NCI-H1048 (cell line): ENCODE results near the gene CARMIL1.

Experiments
- DNase-seq: peaks from one replicate; lab custom pipeline; 2025; lab: John Stamatoyannopoulos, UW

Gene CARMIL1

DNA sequence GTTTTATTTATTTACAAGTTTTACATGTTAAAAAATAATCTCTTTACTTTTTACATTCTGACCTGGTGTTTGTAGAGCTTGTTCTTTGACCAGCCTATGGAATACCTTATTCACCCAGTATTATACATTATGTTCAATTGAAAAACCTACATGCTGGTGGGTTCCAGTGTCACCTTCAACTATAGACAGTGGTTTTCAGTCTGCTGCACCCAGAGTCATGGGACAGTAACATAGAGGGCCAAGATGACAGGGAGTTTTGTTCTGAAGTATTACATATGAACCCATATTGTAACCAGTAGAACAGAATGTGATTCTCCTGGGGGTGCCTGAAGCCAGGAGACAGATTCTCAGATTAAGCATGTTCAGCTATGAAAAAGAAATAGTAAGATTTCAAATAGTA lies 233.4 kb downstream of the CARMIL1 start:
- DNase-seq, result no peak

DNA sequence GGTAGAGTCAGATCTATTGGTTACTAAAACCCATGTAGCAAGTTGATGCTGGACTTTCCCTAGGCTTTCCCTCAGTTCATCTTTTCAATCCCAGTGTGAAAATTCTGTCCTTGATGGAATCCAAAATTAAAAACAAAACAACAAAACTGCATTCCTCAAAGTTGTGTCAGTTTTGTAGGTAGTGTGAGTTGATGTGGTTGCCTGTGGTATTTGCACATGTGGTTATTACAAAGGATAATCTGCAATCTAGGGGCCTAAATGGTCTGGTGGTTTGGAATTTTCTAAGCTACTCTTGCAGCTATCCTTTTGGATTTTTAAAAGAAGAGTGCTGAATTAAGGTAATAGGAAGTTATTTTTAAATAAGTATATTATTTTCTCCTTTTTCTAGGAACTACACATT lies 240.7 kb downstream of the CARMIL1 start:
- no peak for DNase-seq

DNA sequence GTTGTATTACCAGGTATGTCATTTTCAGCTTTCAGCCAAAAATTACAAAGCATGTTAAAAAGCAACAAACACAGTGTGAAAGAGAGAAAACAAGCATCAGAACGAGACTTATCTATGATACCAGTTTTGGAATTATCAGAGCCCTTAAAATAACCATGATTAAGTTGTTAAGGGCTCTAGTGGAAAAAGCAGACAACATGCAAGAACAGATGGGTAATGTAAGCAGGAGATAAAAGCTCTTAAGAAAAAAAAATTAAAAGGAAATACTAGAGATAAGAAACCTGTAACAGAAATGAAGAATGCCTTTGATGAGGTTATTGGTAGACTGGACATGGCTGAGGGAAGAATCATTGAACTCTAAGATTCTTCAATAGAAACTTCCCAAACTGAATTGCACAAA lies 245.4 kb downstream of the CARMIL1 start:
- no peak for DNase-seq

DNA sequence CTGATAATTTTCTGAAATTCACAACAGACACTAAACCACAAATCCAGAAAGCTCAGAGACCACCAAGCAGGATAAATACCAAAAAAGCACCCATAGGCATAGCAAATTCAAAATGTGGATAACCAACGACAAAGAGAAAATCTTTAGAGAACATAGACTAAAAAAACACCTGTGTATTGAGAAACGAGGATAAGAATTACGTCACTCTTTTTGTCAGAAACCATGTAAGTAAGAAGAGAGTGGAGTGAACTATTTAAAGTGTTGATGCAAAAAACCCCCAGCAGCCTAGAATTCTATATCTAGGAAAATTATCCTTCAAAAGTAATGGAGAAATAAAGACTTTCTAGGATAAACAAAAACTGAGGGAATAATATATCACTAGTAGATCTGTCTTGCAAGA lies 245.9 kb downstream of the CARMIL1 start:
- no peak for DNase-seq

DNA sequence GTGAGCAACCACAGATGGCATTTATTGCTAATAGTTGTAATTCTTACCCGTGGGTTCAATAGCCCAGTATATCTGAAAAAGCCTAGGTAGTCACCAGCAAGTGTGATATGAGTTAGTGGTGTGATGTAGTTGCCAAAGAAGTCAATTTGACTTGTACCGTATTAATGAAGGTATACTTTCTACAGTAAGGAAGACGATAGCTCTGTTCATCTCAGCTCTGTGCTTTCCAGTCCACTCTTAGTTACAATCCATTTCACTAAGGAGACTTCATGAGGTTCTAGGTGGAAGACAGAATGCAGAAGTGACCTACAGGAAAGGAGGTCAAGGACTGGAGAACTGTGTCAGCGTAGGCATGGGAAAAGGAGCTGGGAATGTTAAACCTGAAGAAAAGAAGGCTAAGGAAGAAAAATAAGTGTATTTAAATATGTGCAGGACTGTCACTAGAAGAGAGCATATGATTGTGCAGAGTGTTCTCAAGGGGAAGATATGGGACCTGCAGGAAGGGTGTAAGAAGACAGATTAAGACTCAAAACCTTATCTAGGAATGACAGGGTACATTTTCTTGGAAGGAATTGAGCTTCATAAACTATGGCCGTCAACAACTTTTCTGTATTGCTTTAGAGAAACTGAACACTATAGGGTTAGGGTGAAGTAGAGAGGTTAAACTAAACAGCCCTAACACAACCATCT lies 255.9 kb downstream of the CARMIL1 start:
- no peak for DNase-seq

DNA sequence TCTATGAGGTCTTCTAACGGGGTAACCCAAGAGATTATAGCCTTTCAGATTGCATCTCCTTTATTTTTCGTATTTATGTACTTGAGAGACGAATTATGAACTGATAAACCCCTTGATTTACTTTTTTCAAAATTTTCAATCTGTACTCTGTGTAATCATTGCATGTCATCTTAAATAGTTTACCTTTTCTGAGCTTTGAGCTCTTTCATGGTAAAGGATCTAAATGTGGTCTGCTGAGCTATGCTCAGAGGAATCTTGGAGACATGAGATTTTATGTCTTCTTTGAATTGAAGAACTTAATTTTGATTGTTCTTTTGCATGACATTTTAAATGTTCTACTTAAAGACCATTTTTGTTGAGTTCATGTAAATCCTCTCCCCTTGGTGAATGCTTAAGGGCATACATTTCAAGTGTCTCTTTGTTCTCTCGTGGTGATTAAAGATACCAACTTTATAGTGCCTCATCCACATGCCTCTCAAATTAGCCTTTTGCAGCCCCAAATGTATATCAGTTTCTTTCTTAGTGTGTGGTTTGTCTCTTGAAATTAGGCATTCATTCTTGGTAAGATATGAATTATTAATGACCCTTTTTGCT lies 256.6 kb downstream of the CARMIL1 start:
- no peak for DNase-seq

DNA sequence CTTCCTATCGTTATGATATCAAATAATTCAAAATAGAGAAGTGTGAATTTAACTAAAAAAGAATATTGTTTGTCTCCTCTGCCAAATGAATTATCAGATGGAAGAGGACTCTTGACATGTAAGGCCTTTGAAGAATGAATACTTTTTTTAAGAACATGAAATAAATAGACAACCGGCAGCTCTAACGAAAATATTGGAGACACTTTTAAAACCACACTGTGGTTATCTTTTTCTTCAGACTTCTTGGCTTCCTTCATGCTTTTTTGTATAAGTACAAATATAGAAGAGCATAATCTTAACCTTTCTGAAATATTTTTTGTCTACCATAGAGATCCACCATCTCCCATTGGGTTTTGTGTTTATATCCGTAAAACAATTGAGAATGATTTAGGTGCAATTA lies 257.6 kb downstream of the CARMIL1 start:
- no peak for DNase-seq

DNA sequence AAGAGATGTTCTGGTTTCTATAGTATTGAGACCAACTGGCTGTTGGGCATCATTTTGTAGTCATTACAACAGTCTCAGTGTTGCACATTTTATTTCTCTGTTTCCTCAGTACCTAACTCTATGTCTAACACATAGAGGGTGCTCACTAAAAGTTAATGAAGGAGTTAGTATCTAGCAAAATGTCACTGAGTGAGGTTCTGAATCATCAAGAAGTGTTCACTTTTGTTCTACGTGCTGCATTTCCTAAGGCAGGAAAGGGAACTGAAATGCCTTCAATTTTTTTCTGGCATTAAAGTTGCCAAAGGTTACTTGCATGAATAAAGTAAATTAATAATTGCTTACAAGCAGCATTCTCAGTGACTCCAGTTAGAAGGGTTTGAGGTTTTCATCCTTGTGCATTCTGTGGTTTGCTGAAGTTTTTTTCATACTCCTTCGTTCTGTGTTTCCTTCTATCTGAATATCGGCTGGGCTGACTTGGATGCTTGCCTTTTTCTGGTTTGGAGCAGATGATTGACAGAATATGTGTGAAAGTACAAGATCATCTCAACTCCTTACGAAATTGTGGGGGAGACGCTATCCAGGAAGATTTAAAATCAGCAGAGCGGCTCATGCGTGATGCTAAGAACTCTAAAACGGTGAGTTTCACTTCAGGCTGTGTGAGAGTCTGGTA lies 258.3 kb downstream of the CARMIL1 start:
- DNase-seq, result no peak

DNA sequence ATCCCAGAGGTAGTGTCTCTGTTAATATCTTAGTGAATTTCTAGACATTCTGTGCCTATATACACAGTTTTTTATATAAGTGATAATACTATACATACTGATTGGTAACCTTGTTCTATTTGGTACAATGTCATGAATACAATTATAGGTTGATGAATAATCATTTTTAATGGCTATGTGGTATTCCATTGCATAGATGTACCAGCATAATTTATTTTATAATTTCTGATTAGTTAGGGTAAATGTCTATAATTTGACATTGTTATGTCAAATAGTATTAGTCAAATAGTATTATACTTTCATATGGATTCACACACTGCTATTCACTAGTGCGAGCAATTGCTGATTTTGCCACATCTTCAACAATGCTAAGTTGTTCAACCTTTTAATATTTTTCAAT lies 262.1 kb downstream of the CARMIL1 start:
- no peak for DNase-seq

DNA sequence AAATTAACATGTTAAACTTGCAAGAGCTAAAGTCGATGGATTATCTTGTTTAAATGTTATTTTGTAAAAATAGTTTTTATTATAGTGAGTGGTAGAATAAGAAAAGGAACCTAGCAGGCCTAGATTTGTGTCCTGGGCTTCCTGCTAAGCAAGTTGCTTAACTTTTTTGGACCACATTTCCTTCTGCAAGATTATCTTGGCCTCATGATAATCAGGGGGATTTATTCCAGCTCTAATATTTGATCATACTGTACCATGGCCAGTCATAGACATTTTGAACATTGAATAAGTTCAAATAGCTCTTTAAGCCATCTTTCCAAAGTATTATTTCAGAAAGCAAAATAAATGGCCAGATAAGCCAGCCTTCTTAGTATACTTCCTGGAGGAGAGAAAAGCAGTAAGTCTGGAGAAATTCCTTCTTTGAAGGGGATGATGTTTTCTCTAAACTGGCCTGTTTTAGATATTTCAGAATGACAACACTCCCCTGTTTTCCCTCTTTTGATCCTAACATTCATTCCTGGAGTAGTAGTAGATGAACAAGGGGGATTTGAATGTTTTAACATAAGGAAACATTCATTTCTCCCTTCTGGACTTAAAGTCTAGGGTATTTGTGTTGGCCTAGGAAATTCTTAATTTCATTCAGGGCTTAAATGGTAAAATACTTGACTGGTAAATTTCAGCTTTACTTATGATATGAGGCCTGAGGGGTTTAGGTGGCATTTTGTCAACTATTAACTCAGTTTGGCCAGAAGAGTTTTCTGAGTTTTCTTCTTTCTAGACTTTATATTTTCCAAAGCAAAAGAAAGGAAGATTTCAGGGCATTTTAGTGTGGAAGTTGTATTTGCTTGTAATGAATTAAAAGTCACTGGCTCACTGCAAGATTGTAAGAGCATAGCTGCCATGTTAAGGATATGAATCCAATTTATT lies 264.1 kb downstream of the CARMIL1 start:
- DNase-seq, result no peak

DNA sequence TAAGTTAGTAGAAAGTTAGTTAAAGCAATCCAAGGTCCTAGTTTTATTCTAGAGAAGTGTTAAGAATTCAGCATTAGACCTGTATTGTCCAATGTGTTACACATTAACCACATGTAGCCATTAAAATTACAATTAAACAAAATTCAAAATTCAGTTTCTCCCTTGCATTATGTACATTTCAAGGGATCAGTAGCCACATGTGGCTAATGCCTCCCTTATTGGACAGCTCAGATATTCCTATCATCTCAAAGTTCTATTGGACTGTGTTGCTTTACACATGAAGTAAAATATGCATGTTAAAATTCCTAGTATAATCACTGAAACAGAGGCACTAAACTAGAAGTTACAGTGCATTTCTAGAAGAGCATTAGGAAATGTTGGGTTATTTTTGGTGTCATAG lies 265.7 kb downstream of the CARMIL1 start:
- no peak for DNase-seq

DNA sequence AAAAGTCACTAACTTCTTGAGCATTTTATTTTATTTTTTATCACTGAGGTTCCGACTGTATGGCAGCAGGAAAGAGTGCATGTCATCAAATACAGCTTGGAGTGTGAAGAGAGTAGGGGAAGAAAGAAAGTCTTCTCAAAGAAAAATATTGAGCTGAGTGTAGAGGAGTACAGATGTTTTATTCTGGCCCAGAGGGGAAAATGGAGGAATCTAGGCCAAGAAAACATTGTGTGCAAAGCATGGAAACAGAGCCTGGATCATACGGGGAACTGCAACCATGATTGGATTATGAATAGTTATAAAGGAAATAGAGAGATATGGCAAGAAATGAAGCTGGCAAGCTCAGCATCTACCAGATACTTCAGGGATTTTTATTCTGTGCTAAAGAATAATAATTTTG lies 268.6 kb downstream of the CARMIL1 start:
- no peak for DNase-seq

DNA sequence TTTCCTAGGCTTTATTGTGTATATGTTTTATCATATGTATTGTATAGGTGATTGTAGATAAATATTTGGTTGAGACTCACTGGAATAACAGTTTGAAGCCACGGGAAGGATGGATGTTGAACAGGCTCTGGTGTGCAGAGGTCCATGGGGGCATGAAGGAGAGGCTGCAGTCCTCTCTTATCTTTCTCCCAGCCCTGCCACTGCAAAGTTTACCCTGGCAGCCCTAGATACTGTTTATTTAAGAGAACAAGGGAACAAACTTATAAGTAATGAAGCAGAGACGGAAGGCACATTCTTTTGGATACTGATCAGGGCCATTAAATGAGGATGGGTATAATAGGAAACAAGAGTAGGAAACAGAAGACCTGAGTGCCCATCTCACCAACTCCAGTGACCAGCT lies 269.3 kb downstream of the CARMIL1 start:
- DNase-seq, result no peak

DNA sequence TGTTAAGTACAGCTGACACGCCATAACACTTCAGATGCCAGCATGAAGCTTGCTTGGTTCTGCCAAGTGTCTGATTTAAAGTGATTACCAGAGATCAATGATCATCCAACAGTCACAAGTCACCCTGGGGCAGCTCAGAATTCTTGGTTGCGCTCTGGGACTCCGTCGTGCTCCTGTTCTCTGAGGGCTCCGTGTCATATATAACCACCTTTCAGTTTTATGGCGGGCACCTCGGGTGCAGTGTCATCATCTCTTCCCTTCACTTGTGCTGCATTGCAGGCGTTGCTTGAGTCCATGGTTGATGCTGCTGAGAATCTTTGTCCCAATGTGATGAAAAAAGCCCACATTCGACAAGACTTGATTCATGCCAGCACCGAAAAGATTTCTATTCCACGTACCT lies 271.5 kb downstream of the CARMIL1 start:
- DNase-seq, result no peak

DNA sequence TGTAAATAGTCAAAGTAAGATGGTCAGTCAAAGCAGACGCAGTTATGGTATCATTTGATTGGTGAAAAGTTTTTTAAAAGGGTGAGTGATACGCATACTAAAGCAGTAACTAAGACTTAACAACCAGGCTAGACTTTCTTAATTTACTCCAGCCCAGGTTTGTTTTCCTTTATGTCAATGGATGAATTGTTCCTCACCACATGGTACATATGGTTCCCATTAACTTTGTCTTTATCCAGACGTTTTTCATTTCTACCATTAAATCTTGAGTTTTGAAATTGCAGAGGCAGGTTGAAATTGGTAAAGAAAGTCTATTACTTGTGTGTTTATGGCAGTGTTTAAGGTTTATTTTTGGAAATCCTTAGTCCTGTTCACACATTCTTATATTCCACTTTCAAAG lies 274.3 kb downstream of the CARMIL1 start:
- no peak for DNase-seq

DNA sequence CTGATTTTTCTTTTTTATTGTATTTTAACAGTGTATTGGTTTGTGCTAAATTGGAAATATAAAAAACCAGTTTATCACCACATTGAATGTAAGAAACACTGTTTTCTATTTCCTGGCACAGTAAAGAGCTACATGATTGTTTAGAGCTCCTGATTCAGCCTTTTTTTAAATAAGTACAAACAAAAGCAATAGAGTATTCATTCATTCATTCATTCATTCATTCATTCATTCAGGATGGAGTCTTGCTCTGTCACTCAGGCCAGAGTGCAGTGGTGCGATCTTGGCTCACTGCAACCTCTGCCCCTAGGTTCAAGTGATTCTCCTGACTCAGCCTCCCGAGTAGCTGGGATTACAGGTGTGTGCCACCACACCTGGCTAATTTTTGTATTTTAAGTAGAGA lies 276.0 kb downstream of the CARMIL1 start:
- DNase-seq, result no peak

DNA sequence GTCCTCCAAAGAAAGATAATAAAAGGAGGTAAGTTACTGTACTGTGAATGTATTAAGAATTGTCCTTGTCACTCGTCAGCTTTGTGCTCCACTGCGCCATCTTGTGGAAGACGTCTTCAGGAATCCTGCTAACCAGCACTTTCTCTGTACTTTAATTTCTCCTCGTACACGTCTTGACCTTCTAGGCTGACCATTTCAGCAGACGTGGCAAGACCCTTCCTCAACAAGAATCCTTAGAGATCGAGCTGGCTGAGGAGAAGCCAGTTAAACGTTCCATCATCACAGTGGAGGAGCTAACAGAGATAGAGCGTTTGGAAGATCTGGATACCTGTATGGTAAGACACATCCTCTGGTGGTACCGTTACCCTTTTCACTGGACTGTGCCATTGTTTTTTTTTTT lies 277.3 kb downstream of the CARMIL1 start:
- DNase-seq, result peak; percentile 2

DNA sequence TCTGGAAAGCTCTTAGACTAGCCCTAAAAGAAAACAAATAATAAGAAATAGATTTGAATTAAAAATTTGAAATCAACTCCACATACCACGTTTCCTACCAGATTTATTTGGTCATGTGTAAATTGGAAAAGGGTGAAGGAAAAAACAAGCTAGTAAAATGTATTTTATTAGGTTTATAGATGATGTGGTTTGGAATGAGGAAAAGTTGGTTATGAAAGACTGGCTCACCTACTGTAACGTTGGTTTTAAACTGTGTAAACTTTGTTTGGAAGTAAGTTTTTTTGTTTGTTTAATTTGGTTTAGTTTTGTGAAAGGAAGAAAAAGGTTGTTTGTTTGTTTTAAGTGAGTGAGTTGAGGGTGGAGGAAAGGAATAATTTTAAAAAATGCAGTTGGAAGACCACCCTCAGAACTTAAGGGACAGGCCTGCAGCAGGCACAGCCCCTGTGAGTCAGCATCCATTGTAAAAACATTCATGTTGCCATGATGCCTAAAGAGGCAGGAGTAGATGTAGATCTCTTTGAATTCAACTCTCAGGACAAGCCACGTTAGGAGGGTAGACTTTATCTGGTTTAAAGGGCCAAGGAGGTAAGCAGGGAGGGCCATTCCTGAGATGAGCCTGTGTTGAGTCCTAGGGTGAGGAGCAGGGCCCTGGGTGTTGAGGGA lies 279.1 kb downstream of the CARMIL1 start:
- DNase-seq, result no peak

DNA sequence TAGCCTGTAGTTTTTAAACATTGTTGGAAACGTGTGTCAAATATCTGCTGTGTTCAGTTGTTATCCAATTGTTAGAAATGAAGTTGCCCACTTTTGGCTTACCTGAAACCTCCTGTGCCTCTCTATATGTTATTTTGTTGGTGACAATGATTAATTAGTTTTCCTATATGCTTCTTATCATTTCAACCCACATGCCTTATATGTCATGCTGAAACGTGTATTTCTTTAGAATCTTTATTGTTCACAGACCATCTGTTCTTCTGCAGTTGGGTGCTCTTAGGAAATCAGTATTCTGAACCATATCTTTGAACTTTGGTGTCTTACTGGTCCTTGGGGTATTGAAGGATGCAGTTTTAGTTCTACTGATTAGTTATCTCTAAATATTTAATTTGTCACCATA lies 281.7 kb downstream of the CARMIL1 start:
- no peak for DNase-seq

DNA sequence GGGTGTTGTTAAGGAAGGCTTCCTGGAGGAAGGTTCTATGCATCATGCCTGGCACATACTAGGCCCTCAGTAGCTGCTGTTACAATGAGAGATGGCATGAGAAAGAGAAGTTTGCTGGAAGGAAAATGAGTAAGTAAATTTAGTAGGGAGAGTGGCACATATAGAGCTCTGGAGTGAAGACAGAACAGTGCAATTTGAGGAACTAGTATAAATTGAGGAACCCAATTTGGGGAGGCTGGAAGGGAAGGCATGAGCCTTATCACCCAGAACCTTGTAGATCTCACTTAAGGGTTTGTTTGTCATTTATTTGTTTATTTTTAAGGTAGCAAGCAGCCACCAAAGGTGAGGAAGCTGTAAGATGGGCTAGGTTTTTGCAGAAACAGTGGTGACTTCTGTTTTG lies 285.8 kb downstream of the CARMIL1 start:
- no peak for DNase-seq

DNA sequence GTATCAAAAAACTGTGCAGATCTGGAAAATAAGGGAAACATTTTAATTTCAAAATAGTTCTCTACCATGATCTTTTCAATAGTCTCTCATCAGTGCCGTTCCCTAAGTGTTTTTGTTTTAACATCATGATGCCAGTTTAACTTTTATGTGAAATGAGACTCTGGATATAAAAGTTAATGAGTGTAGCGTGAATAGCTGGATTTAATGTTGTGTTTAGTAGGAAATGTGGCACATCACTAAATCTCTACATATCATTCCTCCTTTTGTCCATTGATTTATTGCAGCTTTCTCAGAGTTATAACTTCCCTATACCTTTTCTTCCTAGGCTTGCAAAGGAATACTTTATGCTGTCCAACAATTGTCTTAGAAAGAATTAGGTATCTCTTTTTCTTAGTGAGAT lies 291.4 kb downstream of the CARMIL1 start:
- DNase-seq, result no peak

DNA sequence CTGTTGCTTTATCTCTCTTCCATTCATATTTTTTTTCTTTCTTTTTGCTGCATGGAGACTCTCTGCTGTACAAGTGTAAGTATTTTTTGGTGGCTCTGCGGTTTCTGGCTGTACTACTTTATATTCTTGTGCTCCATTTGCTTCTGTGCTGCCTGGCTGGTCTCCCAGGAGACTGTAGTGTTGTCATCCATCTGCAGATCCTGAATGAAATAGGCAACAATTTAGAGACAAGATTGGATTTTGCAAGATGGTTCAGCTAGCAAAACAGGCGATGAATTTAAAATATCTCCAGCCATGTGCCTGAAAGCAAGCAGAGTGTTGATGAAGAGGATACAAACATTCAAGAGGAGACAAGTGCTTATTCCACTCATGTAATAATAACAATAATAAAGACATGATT lies 297.7 kb downstream of the CARMIL1 start:
- no peak for DNase-seq
